COLO668 (cell line): ENCODE results near the gene DLG2.

Experiments
- DNase-seq: peaks from one replicate; lab custom pipeline; 2025; ENCODE audit not compliant: unreplicated experiment; lab: John Stamatoyannopoulos, UW

DLG2 gene

GRCh38 chr11:83982825-83983224 lies 1644.3 kb downstream of the DLG2 start:
- no peak for DNase-seq

DNA sequence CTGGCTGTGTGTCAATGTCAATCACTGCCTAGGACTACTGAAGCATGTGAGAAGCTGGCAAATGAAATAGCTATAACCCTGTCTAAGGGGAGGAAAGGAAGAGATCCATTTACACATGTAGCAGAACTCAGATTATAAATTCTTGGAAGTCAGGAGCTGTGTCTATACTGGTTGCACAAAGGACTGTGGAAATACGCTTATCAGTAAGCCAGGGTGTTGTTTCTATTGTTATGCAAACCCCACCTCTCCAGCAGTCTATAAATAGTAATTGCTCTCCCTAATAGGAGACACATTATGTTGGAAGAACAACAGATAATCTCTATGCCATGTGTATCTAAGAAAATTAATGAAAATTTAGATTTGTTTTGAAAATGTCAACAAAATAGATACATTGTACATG lies 1647.6 kb downstream of the DLG2 start:
- no peak for DNase-seq

GRCh38 chr11:83978942-83979341 lies 1648.2 kb downstream of the DLG2 start:
- no peak for DNase-seq

- DNase-seq: no peak
Measured at GRCh38 chr11:83976086-83976485, 1651.1 kb downstream of the DLG2 start.

- DNase-seq: no peak
Measured at GRCh38 chr11:83972536-83972935, 1654.6 kb downstream of the DLG2 start.

- no peak for DNase-seq
Measured at GRCh38 chr11:83971063-83971462, 1656.1 kb downstream of the DLG2 start.

DNA sequence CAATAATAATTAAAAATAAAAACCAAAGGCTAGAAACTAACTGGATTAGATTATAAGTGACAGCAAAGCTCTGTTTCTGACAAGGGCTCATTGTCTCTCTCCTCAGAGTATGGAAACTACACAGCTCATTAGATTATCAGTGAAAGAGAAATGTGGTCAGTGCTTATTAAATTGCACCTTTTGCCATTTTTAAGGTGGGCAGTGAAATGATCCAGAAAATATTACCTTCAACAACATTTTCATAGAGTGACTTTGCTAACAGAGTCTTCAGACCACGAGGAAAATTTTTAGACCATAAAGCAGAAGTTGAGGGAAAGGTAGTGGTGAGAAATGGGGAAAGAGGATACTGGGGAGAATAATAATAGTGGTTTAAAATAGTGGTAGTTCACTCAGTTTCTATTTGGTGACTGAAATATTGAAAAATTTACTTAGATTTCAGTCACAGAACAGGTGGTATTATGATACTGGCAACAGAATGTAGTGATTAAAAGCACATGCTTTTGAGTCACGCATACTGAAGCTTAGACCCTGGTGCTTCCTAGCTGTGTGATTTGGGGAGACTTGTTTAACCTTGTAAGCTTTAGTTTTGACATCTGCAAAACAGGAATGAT lies 1657.0 kb downstream of the DLG2 start:
- DNase-seq: no peak

GRCh38 chr11:83957038-83957900 lies 1669.9 kb downstream of the DLG2 start:
- DNase-seq: no peak

DNA sequence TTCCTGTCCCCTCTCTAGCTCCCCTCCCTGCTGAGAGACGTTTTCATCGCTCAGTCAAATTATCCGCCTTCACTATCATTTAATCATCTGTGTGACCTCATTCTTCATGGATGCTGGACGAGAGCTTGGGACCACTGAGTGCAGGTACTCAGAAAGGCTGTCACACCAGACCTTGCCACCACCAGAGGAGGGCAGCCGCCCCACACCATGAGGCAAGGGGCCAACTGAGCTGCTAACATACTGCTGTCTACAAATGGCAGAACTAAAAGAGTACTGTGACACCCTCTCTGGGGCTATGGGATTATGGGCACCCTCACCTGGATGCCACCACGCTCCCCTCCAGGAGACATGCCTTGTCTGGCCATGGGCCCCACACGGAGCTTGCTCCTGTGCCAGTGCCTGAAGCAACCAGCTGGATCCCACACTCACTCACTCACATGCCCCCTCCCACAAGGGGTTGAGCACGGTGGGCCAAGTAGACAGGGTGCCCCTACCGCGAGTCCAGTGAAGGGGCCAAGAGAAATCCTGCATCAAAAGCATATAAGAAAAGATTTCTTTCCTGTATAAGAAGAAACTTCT lies 1670.9 kb downstream of the DLG2 start:
- DNase-seq: no peak

- DNase-seq: no peak
Measured at GRCh38 chr11:83954780-83955179, 1672.4 kb downstream of the DLG2 start.

DNA sequence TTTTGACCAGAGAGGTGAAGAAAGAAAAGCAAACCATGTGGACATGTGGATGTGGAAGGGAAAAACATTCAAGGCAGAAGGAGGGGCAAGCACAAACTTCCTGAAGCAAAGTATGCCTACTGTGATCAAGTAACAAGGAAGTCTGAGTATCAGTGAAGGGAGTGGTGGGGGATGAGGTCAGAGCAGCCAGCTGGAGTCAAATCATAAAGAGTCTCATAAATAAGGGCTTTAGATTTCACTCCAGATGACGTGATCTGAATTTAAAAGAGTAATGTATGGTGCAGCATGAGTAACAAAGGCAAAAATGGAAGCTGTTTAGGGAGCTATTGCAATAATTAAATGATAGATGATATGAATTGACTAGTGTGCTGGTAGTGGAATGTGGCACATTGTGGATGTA lies 1675.6 kb downstream of the DLG2 start:
- no peak for DNase-seq

DNA sequence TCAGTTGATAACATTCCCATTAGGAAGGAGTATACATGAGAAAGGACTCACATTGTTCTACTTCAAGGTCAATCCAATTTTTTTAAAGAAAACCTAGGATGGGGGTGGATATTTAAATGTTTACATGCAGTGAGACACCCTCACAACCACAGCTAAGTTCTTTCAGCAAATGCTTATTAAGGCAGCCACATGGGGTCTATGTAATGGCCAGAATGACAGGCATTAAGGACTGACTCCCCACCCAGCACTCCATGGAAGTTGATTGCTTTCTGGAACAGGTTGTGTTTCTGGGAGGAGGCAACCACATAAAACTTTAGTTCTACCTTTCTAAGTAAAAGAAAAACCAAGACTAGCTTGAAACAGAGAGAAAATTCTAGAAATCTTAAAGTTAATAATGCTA lies 1678.9 kb downstream of the DLG2 start:
- no peak for DNase-seq

GRCh38 chr11:83945976-83946375 lies 1681.2 kb downstream of the DLG2 start:
- no peak for DNase-seq

DNA sequence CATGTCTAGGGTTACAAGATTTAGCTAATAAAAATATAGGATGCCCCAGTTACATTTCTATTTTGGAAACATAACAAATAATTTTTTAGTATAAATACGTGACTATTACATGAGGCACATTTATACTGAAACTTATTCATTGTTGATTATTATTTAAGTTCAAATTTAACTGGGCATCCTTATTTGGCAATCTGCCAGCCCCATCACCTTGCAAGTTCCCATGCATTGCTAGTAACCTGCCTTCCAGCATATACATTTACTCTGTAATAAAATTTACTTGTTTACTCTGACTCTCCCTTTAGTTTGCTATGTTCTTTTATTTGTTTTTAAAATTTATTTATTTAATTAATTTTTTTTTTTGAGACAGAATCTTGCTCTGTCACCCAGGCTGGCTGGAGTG lies 1686.1 kb downstream of the DLG2 start:
- DNase-seq: no peak

DNA sequence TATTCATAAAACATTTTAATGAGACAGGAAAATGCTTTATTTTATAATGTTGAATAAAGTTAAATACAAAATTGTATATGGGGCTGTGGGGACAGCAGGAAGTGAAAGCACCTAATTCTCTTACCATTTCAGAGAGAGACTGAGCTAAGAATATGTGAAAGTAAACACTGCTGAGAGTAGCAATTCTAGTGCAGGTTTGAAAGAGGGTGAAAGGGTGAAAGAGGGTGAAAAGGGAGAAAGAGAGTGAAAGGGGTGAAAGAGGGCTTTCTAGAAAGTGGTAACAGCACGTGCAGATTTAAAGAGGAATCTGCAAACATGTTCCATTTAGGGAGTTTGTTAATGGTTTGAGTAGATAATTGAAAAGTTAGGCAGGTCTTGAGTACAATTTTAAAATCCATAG lies 1689.0 kb downstream of the DLG2 start:
- DNase-seq: no peak

- DNase-seq: no peak
Measured at GRCh38 chr11:83933008-83933407, 1694.1 kb downstream of the DLG2 start.

DNA sequence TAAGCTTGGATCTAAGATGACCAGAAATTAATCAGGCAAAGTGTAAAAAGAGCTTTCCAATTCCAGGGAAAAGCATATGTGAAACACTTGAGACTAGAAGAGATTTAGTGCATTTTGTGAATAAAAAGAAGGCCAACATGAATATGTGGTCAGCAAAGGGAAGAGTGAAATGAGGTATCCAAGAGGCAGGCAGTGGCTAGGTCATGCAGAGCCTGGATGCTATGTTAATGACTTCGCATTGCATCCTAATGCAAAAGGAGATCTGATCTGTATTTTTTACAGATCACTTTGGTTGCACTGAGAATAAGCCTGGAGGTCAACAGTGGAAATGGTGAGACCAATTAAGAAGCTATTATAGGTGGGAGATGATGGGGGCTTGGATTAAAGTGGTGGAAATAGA lies 1699.7 kb downstream of the DLG2 start:
- DNase-seq: no peak

- no peak for DNase-seq
Measured at GRCh38 chr11:83924795-83925542, 1702.2 kb downstream of the DLG2 start.

DNA sequence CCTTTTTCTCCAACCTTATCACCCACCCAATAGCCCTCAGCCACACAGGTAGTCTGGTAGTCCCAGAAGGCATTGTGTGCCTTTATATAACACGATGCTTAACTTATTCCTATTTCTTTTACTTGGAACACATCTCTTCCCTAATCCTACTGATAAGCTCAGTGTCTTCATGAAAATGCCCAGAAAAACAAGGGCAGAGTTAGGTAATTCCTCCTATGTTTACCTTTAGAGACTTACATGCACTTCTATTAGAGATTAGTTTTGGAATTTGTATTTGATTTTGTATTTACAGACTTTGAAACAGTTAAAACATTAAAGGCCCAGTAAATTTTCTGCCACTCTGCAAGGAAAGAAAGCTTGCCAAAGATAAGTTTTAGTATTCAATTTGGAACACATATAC lies 1703.2 kb downstream of the DLG2 start:
- DNase-seq: no peak

- no peak for DNase-seq
Measured at GRCh38 chr11:83922953-83923352, 1704.2 kb downstream of the DLG2 start.

GRCh38 chr11:83922318-83922717 lies 1704.8 kb downstream of the DLG2 start:
- no peak for DNase-seq
